Hematopoietic multipotent progenitor cell treated with erythropoietin and hydrocortisone succinate and interleukin-3 and kit ligand, for 8 days (in vitro differentiated cells): Measurements from ENCODE around the gene IL1RL1.

ENCODE experiments used
- DNase-seq: peaks from one replicate; pipeline ENCODE4 v3.0.0-alpha.2; 2015

Gene IL1RL1

GRCh38 chr2:102383722-102384121 lies 72.4 kb downstream of the IL1RL1 start:
- no peak for DNase-seq

GRCh38 chr2:102385522-102385921 lies 74.2 kb downstream of the IL1RL1 start:
- no peak for DNase-seq

GRCh38 chr2:102386004-102386403 lies 74.6 kb downstream of the IL1RL1 start:
- DNase-seq = no peak

GRCh38 chr2:102386867-102387541 lies 75.6 kb downstream of the IL1RL1 start:
- DNase-seq = no peak

GRCh38 chr2:102387763-102388546 lies 76.6 kb downstream of the IL1RL1 start:
- DNase-seq = no peak

GRCh38 chr2:102391565-102391964 lies 80.2 kb downstream of the IL1RL1 start:
- peak; percentile 73 for DNase-seq

- no peak for DNase-seq
Measured at GRCh38 chr2:102392096-102392495, 80.7 kb downstream of the IL1RL1 start.

- DNase-seq = no peak
Measured at GRCh38 chr2:102392942-102393341, 81.6 kb downstream of the IL1RL1 start.

GRCh38 chr2:102396012-102396411 lies 84.6 kb downstream of the IL1RL1 start:
- DNase-seq = no peak

- DNase-seq = no peak
Measured at GRCh38 chr2:102397209-102397608, 85.8 kb downstream of the IL1RL1 start.

GRCh38 chr2:102399499-102400141 lies 88.3 kb downstream of the IL1RL1 start:
- DNase-seq = no peak

- DNase-seq = no peak
Measured at GRCh38 chr2:102401456-102401855, 90.1 kb downstream of the IL1RL1 start.
